ENCODE measurements around the gene TRIM7. TPM values are rescaled to one million over a fixed set of nuclear protein-coding genes. Genes with fewer than 3 reads are reported as not detected.
A peak's percentile ranks its signal among the peaks of the same experiment; 100 is the strongest.

Gene TRIM7
- total and polyA plus RNA-seq, 9 of the 15 experiments (the other 6 are each of a cell fraction or from before 2014, with no cell fraction given) = 2.6 to 14.9 (median 8.9) TPM

GRCh38 chr5:181223729-181224389 lies 18.9 kb upstream of the TRIM7 start (continued):
- TF ChIP-seq KDM4B (IDR thresholded peaks at IDR 0.05; ENCODE audit: borderline replicate concordance in 2 of 2, low read depth in 1 of 2) = no peak
- no peak for TF ChIP-seq CBFB (CRISPR knock-in tag; IDR thresholded peaks at IDR 0.05)
- TF ChIP-seq STAT6 (CRISPR knock-in tag; IDR thresholded peaks at IDR 0.05) = no peak
- no peak for TF ChIP-seq ZNF282 (CRISPR knock-in tag; IDR thresholded peaks at IDR 0.05)
- TF ChIP-seq SMC3 (conservative IDR thresholded peaks at IDR 0.05; ENCODE audit: insufficient read depth, low read depth, low read length) = no peak
- peak; percentile 86 for TF ChIP-seq ZNF740 (CRISPR knock-in tag; IDR thresholded peaks at IDR 0.05)
- peak in 1 of 2 experiments; percentile 77; a peak in 2 of 4 replicates for TF ChIP-seq ZNF740 (tag; IDR thresholded peaks at IDR 0.05)
- no peak for TF ChIP-seq CEBPG (CRISPR knock-in tag; IDR thresholded peaks at IDR 0.05)
- TF ChIP-seq CEBPG (tag; conservative IDR thresholded peaks at IDR 0.05 in 1 of 2, IDR thresholded peaks at IDR 0.05 in 1 of 2) = no peak
- TF ChIP-seq PHB (CRISPR knock-in tag; IDR thresholded peaks at IDR 0.05) = 0 out of 2 replicates have a peak, but pooled peaks have one; percentile 45
- TF ChIP-seq RAD51 (IDR thresholded peaks at IDR 0.05; ENCODE audit: borderline replicate concordance, low read depth) = no peak
- TF ChIP-seq USF1 (CRISPR knock-in tag; IDR thresholded peaks at IDR 0.05) = no peak
- no peak for TF ChIP-seq KLF13 (tag; IDR thresholded peaks at IDR 0.05; ENCODE audit: borderline replicate concordance, low read depth)
- no peak for TF ChIP-seq HDAC2 (IDR thresholded peaks at IDR 0.05)
- no peak for TF ChIP-seq SMAD4 (CRISPR knock-in tag; conservative IDR thresholded peaks at IDR 0.05)
- TF ChIP-seq ZFP30 (CRISPR knock-in tag; IDR thresholded peaks at IDR 0.05; ENCODE audit: borderline replicate concordance) = no peak
- no peak for TF ChIP-seq JUND (IDR thresholded peaks at IDR 0.05; ENCODE audit: borderline replicate concordance, low read depth, low read length)
- no peak for TF ChIP-seq JUND (tag; IDR thresholded peaks at IDR 0.05; ENCODE audit: borderline replicate concordance, low read depth, low read length)
- TF ChIP-seq SRF (CRISPR knock-in tag; IDR thresholded peaks at IDR 0.05) = no peak
- TF ChIP-seq SETDB1 (IDR thresholded peaks at IDR 0.05; ENCODE audit: low read length) = no peak
- TF ChIP-seq ZBTB33 (CRISPR knock-in tag; IDR thresholded peaks at IDR 0.05) = no peak
- no peak for TF ChIP-seq ZNF121 (CRISPR knock-in tag; conservative IDR thresholded peaks at IDR 0.05)
- no peak for TF ChIP-seq BRD4 (IDR thresholded peaks at IDR 0.05)
